SK-N-SH treated with all-trans-retinoic acid at 6 μM for 48 hours (cell line): ENCODE data around the gene COQ2.
A peak's percentile ranks its signal among the peaks of the same experiment; 100 is the strongest.

Experiments used
- ATAC-seq: fragments of 200-7000 bp; cut with Tn5 transposase; 3 replicates; pipeline ENCODE4 v1.9.1; 2020; ENCODE audit warnings: mild to moderate bottlenecking, moderate library complexity
- ARNTL ChIP-seq: fragments of 450-650 bp; formaldehyde crosslinking; IDR thresholded peaks from 2 replicates; pipeline ENCODE4 v1.5.0; 2020; ENCODE audit warnings: low read depth, mild to moderate bottlenecking, moderate library complexity, borderline replicate concordance
- BACH2 ChIP-seq: fragments of 250-450 bp; sonication (Bioruptor Pico); IDR thresholded peaks from 2 replicates; pipeline ENCODE4 v1.9.0; 2021; ENCODE audit warnings: mild to moderate bottlenecking, borderline replicate concordance
- CSDC2 ChIP-seq: fragments of 250-450 bp; sonication (Bioruptor Pico); IDR thresholded peaks from 2 replicates; pipeline ENCODE4 v1.5.0; 2020; ENCODE audit warnings: mild to moderate bottlenecking, moderate library complexity
- CSRNP3 ChIP-seq: fragments of 250-450 bp; sonication (Bioruptor Pico); IDR thresholded peaks from 2 replicates; pipeline ENCODE4 v1.5.1; 2021; ENCODE audit warnings: mild to moderate bottlenecking, moderate library complexity
- GLIS3 ChIP-seq: fragments of 250-450 bp; sonication (Bioruptor Pico); IDR thresholded peaks from 2 replicates; pipeline ENCODE4 v1.5.0; 2020; ENCODE audit warnings: mild to moderate bottlenecking, moderate library complexity
- ISL1 ChIP-seq: fragments of 250-450 bp; sonication (Bioruptor Pico); IDR thresholded peaks from 2 replicates; pipeline ENCODE4 v2.1.2; 2022; ENCODE audit warnings: mild to moderate bottlenecking, moderate library complexity
- OSR1 ChIP-seq: fragments of 250-450 bp; sonication (Bioruptor Pico); IDR thresholded peaks from 2 replicates; pipeline ENCODE4 v1.8.0; 2022; ENCODE audit warnings: moderate library complexity, mild to moderate bottlenecking, inconsistent platforms
- PATZ1 ChIP-seq: fragments of 250-450 bp; sonication (Bioruptor Pico); IDR thresholded peaks from 2 replicates; pipeline ENCODE4 v1.8.0; 2020; ENCODE audit warnings: mild to moderate bottlenecking, moderate library complexity, borderline replicate concordance
- PPARA ChIP-seq: fragments of 250-450 bp; sonication (Bioruptor Pico); IDR thresholded peaks from 2 replicates; pipeline ENCODE4 v1.5.0; 2020; ENCODE audit warnings: mild to moderate bottlenecking, borderline replicate concordance
- RARB ChIP-seq: fragments of 250-450 bp; sonication (Bioruptor Pico); IDR thresholded peaks from 2 replicates; pipeline ENCODE4 v1.8.0; 2021; ENCODE audit warnings: mild to moderate bottlenecking, moderate library complexity
- TCF4 ChIP-seq: fragments of 250-450 bp; sonication (Bioruptor Pico); IDR thresholded peaks from 2 replicates; pipeline ENCODE4 v1.8.0; 2021; ENCODE audit warnings: mild to moderate bottlenecking, moderate library complexity, borderline replicate concordance
- TOX ChIP-seq: fragments of 250-450 bp; sonication (Bioruptor Pico); IDR thresholded peaks from 2 replicates; pipeline ENCODE4 v1.8.0; 2021; ENCODE audit warnings: mild to moderate bottlenecking, moderate library complexity, borderline replicate concordance
- ZC3H10 ChIP-seq: fragments of 250-450 bp; sonication (Bioruptor Pico); IDR thresholded peaks from 2 replicates; pipeline ENCODE4 v1.5.1; 2021; ENCODE audit warnings: mild to moderate bottlenecking, moderate library complexity
- ZFP30 ChIP-seq: fragments of 450-650 bp; formaldehyde crosslinking; IDR thresholded peaks from 2 replicates; pipeline ENCODE4 v1.5.0; 2022; ENCODE audit warnings: mild to moderate bottlenecking, moderate library complexity
- ZNF70 ChIP-seq: fragments of 450-650 bp; formaldehyde crosslinking; IDR thresholded peaks from 2 replicates; pipeline ENCODE4 v1.5.0; 2020; ENCODE audit warnings: mild to moderate bottlenecking, moderate library complexity
- ZNF8 ChIP-seq: fragments of 450-650 bp; formaldehyde crosslinking; IDR thresholded peaks from 2 replicates; pipeline ENCODE4 v1.5.0; 2020; ENCODE audit warnings: mild to moderate bottlenecking, moderate library complexity
- TF ChIP-seq, protein P1 (sequence below): fragments of 250-450 bp; sonication (Bioruptor Pico); IDR thresholded peaks from 2 replicates; pipeline ENCODE4 v1.5.1; 2020; ENCODE audit warnings: low read depth, mild to moderate bottlenecking, moderate library complexity
- TF ChIP-seq, protein P2 (sequence below): fragments of 250-450 bp; sonication (Bioruptor Pico); IDR thresholded peaks from 2 replicates; pipeline ENCODE4 v1.5.0; 2020; ENCODE audit warnings: mild to moderate bottlenecking, moderate library complexity
- TF ChIP-seq, protein P3 (sequence below): fragments of 250-450 bp; sonication (Bioruptor Pico); IDR thresholded peaks from 2 replicates; pipeline ENCODE4 v1.8.0; 2021; ENCODE audit warnings: low read depth, mild to moderate bottlenecking, moderate library complexity, borderline replicate concordance

Gene COQ2

GRCh38 chr4:83285055-83285407 lies 433 bp upstream of the COQ2 start:
- 0 out of 3 replicates have a peak, but pooled peaks have one; percentile 12 for ATAC-seq
- TF ChIP-seq PPARA (CRISPR knock-in tag) (no peak), CSRNP3 (CRISPR knock-in tag) (no peak), PATZ1 (CRISPR knock-in tag) (no peak), ZFP30 (no peak), ARNTL (CRISPR knock-in tag) (no peak), ISL1 (CRISPR knock-in tag) (no peak), GLIS3 (no peak), ZNF8 (CRISPR knock-in tag) (no peak), CSDC2 (CRISPR knock-in tag) (no peak), TCF4 (CRISPR knock-in tag) (no peak), OSR1 (CRISPR knock-in tag) (no peak), ZNF70 (CRISPR knock-in tag) (no peak), ZC3H10 (no peak)
- TF ChIP-seq, protein P1, sequence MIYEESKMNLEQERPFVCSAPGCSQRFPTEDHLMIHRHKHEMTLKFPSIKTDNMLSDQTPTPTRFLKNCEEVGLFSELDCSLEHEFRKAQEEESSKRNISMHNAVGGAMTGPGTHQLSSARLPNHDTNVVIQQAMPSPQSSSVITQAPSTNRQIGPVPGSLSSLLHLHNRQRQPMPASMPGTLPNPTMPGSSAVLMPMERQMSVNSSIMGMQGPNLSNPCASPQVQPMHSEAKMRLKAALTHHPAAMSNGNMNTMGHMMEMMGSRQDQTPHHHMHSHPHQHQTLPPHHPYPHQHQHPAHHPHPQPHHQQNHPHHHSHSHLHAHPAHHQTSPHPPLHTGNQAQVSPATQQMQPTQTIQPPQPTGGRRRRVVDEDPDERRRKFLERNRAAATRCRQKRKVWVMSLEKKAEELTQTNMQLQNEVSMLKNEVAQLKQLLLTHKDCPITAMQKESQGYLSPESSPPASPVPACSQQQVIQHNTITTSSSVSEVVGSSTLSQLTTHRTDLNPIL (CRISPR knock-in tag): no peak
- TF ChIP-seq, protein P2, sequence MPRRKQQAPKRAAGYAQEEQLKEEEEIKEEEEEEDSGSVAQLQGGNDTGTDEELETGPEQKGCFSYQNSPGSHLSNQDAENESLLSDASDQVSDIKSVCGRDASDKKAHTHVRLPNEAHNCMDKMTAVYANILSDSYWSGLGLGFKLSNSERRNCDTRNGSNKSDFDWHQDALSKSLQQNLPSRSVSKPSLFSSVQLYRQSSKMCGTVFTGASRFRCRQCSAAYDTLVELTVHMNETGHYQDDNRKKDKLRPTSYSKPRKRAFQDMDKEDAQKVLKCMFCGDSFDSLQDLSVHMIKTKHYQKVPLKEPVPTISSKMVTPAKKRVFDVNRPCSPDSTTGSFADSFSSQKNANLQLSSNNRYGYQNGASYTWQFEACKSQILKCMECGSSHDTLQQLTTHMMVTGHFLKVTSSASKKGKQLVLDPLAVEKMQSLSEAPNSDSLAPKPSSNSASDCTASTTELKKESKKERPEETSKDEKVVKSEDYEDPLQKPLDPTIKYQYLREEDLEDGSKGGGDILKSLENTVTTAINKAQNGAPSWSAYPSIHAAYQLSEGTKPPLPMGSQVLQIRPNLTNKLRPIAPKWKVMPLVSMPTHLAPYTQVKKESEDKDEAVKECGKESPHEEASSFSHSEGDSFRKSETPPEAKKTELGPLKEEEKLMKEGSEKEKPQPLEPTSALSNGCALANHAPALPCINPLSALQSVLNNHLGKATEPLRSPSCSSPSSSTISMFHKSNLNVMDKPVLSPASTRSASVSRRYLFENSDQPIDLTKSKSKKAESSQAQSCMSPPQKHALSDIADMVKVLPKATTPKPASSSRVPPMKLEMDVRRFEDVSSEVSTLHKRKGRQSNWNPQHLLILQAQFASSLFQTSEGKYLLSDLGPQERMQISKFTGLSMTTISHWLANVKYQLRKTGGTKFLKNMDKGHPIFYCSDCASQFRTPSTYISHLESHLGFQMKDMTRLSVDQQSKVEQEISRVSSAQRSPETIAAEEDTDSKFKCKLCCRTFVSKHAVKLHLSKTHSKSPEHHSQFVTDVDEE (CRISPR knock-in tag): no peak
- TF ChIP-seq, protein P3, sequence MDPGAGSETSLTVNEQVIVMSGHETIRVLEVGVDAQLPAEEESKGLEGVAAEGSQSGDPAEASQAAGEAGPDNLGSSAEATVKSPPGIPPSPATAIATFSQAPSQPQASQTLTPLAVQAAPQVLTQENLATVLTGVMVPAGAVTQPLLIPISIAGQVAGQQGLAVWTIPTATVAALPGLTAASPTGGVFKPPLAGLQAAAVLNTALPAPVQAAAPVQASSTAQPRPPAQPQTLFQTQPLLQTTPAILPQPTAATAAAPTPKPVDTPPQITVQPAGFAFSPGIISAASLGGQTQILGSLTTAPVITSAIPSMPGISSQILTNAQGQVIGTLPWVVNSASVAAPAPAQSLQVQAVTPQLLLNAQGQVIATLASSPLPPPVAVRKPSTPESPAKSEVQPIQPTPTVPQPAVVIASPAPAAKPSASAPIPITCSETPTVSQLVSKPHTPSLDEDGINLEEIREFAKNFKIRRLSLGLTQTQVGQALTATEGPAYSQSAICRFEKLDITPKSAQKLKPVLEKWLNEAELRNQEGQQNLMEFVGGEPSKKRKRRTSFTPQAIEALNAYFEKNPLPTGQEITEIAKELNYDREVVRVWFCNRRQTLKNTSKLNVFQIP (CRISPR knock-in tag): no peak
- TF ChIP-seq, all 23 proteins: peak for 0

- TF ChIP-seq PPARA (CRISPR knock-in tag): no peak
- no peak for TF ChIP-seq ZNF70 (CRISPR knock-in tag)
- TF ChIP-seq BACH2: no peak
- TF ChIP-seq ZNF8 (CRISPR knock-in tag): no peak
- no peak for TF ChIP-seq ISL1 (CRISPR knock-in tag)
- no peak for TF ChIP-seq RARB (CRISPR knock-in tag)
- TF ChIP-seq, protein P3 (CRISPR knock-in tag): no peak
- no peak for TF ChIP-seq PATZ1 (CRISPR knock-in tag)
- TF ChIP-seq TOX (CRISPR knock-in tag): no peak
- TF ChIP-seq ARNTL (CRISPR knock-in tag): no peak
- TF ChIP-seq, protein P1 (CRISPR knock-in tag): no peak
- no peak for ATAC-seq
These were observed 1.4 kb downstream of the COQ2 start for GRCh38 chr4:83283181-83283580.
